HEK293T (cell line): ENCODE data around the gene ZNF534.
A peak's percentile ranks its signal among the peaks of the same experiment; 100 is the strongest.

ENCODE experiments used
- CTCF ChIA-PET: fragments of 350-600 bp; formaldehyde crosslinking; extraction: SDS; loops from one replicate; lab custom pipeline; 2021; ENCODE audit warnings: antibody characterized with exemption, inconsistent platforms; lab: Yijun Ruan, JAX
- POLR2A ChIA-PET: fragments of 350-600 bp; formaldehyde crosslinking; extraction: SDS; loops from one replicate; lab custom pipeline; 2020; ENCODE audit warnings: antibody characterized with exemption, inconsistent platforms; lab: Yijun Ruan, JAX
- DNase-seq: peaks from one replicate; pipeline ENCODE4 v3.0.0; 2012; ENCODE audit warnings: mixed read lengths; ENCODE audit errors: extremely low spot score
- ARNT ChIP-seq: fragments of 450-650 bp; IDR thresholded peaks from 2 replicates; pipeline ENCODE4 v1.6.1; 2017; ENCODE audit warnings: mild to moderate bottlenecking
- BHLHE40 ChIP-seq: fragments of 450-650 bp; IDR thresholded peaks from 2 replicates; pipeline ENCODE4 v1.6.1; 2016; ENCODE audit warnings: mild to moderate bottlenecking, moderate library complexity, borderline replicate concordance
- CTBP1 ChIP-seq: fragments of 450-650 bp; IDR thresholded peaks from 2 replicates; pipeline ENCODE4 v1.6.1; 2016; ENCODE audit warnings: borderline replicate concordance
- ELF4 ChIP-seq: fragments of 450-650 bp; IDR thresholded peaks from 2 replicates; pipeline ENCODE4 v1.6.1; 2017; ENCODE audit warnings: antibody characterized with exemption
- FOXA1 ChIP-seq: fragments of 450-650 bp; IDR thresholded peaks from 2 replicates; pipeline ENCODE4 v1.6.1; 2016; ENCODE audit warnings: mild to moderate bottlenecking
- FOXK2 ChIP-seq: fragments of 450-650 bp; IDR thresholded peaks from 2 replicates; pipeline ENCODE4 v1.6.1; 2016; ENCODE audit warnings: mild to moderate bottlenecking
- FOXM1 ChIP-seq: fragments of 450-650 bp; IDR thresholded peaks from 2 replicates; pipeline ENCODE4 v1.6.1; 2017; ENCODE audit warnings: mild to moderate bottlenecking, borderline replicate concordance
- HDGF ChIP-seq: fragments of 450-650 bp; IDR thresholded peaks from 2 replicates; pipeline ENCODE4 v1.6.1; 2017; ENCODE audit warnings: antibody characterized with exemption, borderline replicate concordance
- L3MBTL2 ChIP-seq: fragments of 450-650 bp; conservative IDR thresholded peaks from 2 replicates; pipeline ENCODE4 v1.6.1; 2016; ENCODE audit warnings: mild to moderate bottlenecking
- LEF1 ChIP-seq: fragments of 450-650 bp; IDR thresholded peaks from 2 replicates; pipeline ENCODE4 v1.6.1; 2017; ENCODE audit warnings: mild to moderate bottlenecking, borderline replicate concordance
- NFRKB ChIP-seq: fragments of 450-650 bp; IDR thresholded peaks from 2 replicates; pipeline ENCODE4 v1.6.1; 2016; ENCODE audit warnings: mild to moderate bottlenecking, moderate library complexity
- SP1 ChIP-seq: fragments of 450-650 bp; IDR thresholded peaks from 2 replicates; pipeline ENCODE4 v1.6.1; 2017
- SUZ12 ChIP-seq: fragments of 450-650 bp; IDR thresholded peaks from 2 replicates; pipeline ENCODE4 v1.6.1; 2016; ENCODE audit warnings: mild to moderate bottlenecking
- TARDBP ChIP-seq: fragments of 450-650 bp; IDR thresholded peaks from 2 replicates; pipeline ENCODE4 v1.6.1; 2016
- ZNF384 ChIP-seq: fragments of 450-650 bp; IDR thresholded peaks from 2 replicates; pipeline ENCODE4 v1.6.1; 2016
- TF ChIP-seq, protein P1 (sequence below): fragments of 450-650 bp; IDR thresholded peaks from 2 replicates; pipeline ENCODE4 v1.6.1; 2016

Gene ZNF534

DNA sequence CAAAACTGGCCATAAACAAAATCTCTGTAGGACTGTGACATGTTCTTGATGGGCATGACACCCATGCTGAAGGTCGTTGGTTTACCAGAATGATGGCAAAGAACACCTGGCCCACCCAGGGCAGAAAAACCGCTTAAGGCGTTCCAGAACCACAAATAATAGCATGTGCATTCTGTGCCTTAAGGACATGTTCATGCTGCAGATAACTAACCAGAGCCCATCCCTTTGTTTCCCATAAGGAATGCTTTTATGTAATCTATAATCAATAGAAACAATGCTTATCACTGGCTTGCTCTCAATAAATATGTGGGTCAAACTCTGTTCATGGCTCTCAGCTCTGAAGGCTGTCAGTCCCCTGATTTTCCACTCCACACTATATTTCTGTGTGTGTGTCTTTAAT lies 13.2 kb downstream of the ZNF534 start:
- TF ChIP-seq TARDBP, result no peak
- TF ChIP-seq, protein P1, sequence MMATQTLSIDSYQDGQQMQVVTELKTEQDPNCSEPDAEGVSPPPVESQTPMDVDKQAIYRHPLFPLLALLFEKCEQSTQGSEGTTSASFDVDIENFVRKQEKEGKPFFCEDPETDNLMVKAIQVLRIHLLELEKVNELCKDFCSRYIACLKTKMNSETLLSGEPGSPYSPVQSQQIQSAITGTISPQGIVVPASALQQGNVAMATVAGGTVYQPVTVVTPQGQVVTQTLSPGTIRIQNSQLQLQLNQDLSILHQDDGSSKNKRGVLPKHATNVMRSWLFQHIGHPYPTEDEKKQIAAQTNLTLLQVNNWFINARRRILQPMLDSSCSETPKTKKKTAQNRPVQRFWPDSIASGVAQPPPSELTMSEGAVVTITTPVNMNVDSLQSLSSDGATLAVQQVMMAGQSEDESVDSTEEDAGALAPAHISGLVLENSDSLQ, result no peak
- no peak for TF ChIP-seq NFRKB
- TF ChIP-seq FOXM1, result no peak
- no peak for TF ChIP-seq ELF4
- TF ChIP-seq LEF1, result no peak
- TF ChIP-seq SP1, result no peak
- no peak for TF ChIP-seq ZNF384
- no peak for TF ChIP-seq BHLHE40
- no peak for TF ChIP-seq HDGF
- TF ChIP-seq SUZ12, result no peak
- TF ChIP-seq ARNT, result no peak
- no peak for TF ChIP-seq L3MBTL2
- TF ChIP-seq FOXA1, result no peak
- no peak for TF ChIP-seq FOXK2
- no peak for TF ChIP-seq CTBP1
- no peak for DNase-seq
- ChIA-PET CTCF (no interaction called here), POLR2A (no interaction called here)

DNA sequence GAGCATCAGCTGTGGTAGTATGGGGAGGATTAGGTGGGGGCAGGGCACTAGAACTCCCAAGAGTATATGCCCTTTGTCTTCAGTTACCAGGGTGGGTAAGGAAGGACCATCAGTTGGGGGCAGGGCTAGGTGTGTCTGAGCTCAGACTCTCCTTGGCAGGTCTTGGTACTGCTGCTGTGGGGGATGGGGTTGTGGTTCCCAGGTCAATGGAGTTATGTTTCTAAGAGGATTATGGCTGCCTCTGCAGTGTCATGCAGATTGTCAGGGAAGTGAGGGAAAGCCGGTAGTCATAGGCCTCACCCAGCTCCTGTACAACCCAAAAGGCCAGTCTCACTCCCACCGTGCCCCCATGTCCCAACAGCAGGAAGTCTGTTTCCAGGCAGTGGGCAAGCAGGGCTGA lies 15.6 kb downstream of the ZNF534 start:
- DNase-seq, result no peak
- TF ChIP-seq L3MBTL2 (no peak), CTBP1 (no peak), FOXM1 (no peak), HDGF (no peak), LEF1 (no peak), FOXK2 (no peak), ELF4 (no peak), FOXA1 (no peak), TARDBP (no peak), SP1 (no peak), ARNT (no peak), NFRKB (no peak), BHLHE40 (no peak)
- TF ChIP-seq, protein P1, result no peak
- CTCF ChIA-PET, result no interaction called here
- POLR2A ChIA-PET, result no interaction called here

DNA sequence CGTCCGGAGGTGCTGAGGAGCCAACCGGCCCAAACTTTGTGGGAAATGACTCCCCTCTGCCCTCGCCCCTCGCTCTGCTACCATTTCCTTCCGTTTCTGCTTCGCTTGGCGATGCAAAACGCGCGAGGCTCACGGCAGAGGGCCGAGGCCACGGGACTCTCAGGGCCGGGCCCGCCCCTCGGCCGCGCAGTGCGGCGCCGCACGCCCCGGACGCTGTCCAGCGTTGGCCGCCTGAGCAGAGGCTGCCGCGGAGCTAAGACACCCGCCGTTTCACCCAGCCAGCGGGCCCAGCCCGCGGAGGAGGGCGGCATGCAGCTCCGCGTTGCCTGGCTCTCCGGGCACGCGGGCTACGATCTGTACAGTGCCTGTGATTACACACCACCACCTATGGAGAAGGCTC lies 22.3 kb downstream of the ZNF534 start:
- TF ChIP-seq, protein P1, result no peak
- TF ChIP-seq FOXK2 (no peak), FOXM1 (no peak), NFRKB (no peak), LEF1 (no peak), FOXA1 (no peak), L3MBTL2 (no peak), ELF4 (no peak), HDGF (no peak), ARNT (no peak), BHLHE40 (no peak), ZNF384 (no peak), SP1 (no peak)
- DNase-seq, result no peak
- CTCF ChIA-PET, result interaction anchor here (0.6 kb wide), 1 partner anchor 785 kb away, joined by 4 read pairs; no protein-coding TSS in a partner anchor
- POLR2A ChIA-PET, result no interaction called here

GRCh38 chr19:52453324-52454094 lies 24.6 kb downstream of the ZNF534 start, which contains the start of gene ZNF578:
Gene ZNF578 (plus strand): TSS chr19:52453553. CDS start chr19:52501846, 48,293 bp downstream.
- TF ChIP-seq SP1 (no peak), HDGF (no peak), SUZ12 (no peak), CTBP1 (no peak), FOXM1 (no peak), ARNT (no peak), BHLHE40 (no peak), NFRKB (no peak), L3MBTL2 (no peak), ZNF384 (no peak), FOXK2 (no peak), TARDBP (no peak)
- TF ChIP-seq, protein P1, result no peak
- ChIA-PET CTCF (no interaction called here), POLR2A (no interaction called here)
- DNase-seq, result no peak

DNA sequence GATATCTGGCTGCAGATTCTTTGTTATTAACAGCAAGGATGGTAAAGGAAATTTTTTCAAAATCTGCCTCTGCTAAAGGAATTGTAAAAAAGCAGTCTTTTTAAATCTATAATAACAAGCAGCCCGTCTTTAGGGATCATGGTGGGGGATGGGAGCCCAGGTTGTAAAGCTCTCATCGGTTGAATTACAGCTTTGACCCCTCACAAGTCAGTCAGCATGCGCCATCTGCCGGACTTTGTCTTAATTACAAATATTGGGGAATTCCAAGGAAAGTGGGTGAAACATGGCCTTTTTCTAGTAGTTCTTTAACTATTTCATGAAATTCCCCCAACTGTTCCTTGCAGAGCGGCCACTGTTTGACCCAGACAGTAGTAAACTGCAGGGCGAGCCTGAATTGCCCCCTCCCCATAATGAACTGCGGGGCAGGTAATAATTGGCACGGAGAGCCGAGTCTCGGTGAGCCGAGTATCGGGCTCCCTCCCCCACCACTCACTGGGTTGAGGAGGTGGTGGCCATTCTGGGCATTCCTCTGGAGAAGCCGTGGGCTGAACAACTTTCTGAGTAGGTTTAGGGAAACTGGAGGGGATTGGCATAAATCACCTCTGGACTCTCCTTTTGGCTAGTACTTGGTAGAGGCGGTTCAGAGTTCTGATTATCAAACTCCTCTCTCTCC lies 36.0 kb downstream of the ZNF534 start:
- POLR2A ChIA-PET, result no interaction called here
- TF ChIP-seq SUZ12 (no peak), FOXA1 (no peak), FOXK2 (no peak), L3MBTL2 (no peak), ELF4 (no peak), FOXM1 (no peak)
- TF ChIP-seq, protein P1, result peak; percentile 8; the same call in 1 of the 2 replicates
- DNase-seq, result peak; percentile 13
- CTCF ChIA-PET, result no interaction called here
